NCI-H2107 treated with DMSO at 0.1 percent for 48 hours (cell line): ENCODE data around the gene CD247.

Experiments
- DNase-seq: peaks from one replicate; lab custom pipeline; 2025; ENCODE audit not compliant: unreplicated experiment; lab: John Stamatoyannopoulos, UW

CD247 gene

DNA sequence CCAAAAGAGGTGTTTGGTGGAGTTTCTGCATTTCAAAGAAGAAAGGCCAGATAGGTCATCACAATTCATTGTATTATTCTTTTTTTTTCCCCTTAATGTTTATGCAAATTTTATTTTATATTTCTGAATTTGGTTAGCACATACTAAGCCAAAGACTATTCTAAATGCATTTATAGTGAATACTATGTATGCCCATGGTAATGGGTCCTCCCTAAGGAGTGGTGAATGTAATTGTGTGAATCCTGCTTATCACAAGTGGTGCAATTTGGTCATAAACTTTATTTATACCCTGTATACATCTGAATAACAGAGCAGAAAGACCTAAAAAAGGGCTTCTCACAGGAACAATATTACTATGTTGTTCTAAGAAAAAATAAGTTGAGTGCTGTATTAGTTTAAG, 99.1 kb downstream of the CD247 start:
- no peak for DNase-seq

DNA sequence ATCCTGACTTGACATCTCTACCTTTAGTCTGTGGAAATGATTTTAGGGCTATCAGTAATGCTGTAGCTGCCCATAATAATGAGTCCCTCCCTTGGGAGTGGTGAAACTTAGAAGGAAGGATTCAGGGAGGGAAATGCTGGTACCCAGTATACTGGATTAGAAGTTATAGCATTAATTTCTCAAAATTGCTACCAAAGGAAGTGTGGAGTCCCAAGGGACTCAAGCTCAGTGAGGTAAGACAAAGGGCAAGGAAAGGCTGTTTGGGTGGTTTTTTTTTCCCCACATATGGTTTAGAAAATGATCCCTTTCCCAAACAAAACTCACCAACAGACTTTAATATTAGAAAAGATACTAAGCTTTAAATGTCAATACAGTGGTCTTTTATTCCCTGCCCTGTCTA, 99.9 kb downstream of the CD247 start:
- DNase-seq: no peak

DNA sequence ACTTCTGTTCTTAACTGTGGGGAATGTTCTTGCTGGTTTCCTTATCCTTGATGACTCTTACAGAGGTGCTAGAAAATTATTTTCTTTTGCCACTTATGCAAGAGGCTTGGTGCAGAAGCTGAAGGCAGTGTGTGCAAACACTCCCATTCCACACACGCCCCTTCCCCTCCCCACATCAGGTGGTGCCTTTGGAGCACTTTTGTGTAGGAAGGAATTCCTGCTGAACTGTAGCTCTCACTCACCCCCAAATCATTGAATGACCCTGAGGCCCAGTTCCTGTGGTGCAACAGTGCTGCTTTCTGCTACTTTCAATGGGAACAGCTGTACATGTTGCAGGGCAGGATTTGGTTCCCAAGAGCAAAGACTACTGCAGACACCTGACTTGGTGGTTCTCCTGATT, 101.8 kb downstream of the CD247 start:
- no peak for DNase-seq

DNA sequence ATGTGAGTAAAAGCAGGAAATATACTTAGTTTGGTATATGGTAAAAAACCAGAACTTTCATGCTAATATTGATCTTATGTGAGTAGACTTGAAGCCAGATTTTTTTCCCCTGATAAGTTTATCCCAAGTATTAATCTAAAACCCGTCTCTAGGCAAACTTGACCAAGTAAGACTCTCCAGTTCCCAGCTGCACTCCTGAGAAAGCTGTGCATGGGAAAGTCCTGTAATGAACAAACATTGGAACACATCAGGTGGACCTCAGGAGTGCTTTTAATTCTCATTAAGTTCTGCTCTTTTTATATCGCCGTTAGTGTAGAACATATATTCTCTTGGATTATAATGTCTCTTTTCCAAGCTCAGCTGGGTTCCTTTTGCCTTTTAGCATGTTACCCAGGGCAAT, 105.0 kb downstream of the CD247 start:
- DNase-seq: no peak

DNA sequence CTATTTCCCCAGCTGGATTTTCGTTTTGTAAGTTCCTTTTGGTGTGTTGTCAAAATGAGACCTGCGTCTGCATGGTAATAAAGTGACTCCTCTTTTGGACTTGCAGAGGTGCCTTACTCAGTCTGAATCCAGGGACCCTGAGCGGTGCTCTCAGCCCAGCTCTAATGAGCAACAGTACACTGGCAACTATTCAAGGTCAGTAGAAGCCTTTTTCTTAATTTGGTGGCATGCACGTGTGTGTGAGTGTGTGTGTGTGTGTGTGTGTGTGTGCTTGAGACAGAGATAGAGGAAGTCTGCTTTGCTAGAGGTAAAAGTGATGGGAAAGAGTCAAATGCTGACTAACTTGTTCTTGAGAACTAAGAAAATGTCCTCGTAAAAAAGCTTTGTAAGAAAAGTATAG, 105.4 kb downstream of the CD247 start:
- DNase-seq: no peak

DNA sequence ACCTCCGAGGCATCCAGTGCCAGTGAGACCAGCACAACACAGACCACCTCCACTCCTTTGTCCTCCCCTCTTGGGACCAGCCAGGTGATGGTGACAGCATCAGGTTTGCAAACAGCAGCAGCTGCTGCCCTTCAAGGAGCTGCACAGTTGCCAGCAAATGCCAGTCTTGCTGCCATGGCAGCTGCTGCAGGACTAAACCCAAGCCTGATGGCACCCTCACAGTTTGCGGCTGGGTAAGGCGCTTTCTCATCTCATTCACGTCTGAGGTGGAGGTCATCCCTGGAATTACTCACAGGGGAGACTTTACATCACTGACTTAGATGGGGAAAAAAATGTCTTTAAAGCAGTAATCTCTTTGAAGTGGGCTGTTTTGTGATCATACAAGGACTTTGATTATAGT, 106.3 kb downstream of the CD247 start:
- peak; percentile 55 for DNase-seq

DNA sequence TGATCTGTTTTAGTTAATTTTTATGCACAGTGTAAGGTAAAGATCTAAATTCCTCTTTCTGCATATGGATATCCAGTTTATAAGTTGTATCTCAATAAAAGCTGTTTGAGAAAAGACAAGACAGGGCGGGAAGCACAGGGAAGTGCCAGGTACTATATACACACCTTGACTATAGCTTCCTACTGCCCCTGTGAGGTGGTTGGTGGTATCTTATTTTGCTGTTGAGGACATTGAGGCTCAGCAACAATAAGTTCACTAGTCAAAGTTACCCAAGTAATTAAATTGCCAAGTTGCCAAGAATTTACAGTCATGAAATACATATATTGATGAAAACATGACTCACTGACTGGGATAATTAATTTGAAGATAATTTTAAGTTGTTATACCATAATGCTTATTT, 109.1 kb downstream of the CD247 start:
- DNase-seq: no peak

DNA sequence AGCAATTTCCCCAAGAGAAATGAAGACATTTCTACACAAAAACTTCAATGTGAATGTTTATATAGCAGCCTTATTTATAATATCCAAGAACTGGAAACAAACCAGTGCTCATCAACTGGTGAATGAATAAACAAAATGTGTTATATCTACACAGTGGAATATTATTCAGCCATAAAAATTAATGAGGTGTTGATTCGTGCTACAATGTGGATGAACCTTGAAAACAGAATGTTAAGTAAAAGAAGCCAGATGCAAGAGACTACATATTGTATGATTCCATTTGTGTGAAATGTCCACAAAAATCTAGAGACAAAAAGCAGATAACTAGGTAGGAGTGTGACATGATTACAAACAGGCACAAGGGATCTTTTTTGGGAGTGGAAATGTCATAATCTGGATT, 110.0 kb downstream of the CD247 start:
- no peak for DNase-seq

DNA sequence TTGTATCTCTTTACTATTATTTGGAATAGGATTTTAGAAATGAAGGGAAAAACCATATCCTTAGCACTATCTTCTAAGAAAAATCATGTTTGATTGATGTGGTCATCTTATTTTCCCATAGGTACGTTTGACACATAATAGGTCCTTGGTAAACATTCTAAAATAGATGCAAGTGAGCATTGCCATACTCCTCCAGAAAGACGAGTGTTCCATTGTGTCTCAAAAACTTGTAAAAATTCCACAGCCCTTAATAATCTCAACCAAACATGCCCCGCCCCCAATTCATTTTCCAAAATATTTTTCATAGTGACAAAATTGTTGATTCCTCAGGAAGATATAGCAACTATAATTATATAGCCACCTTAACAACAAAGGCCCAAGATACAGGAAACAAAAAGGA, 113.4 kb downstream of the CD247 start:
- DNase-seq: no peak

DNA sequence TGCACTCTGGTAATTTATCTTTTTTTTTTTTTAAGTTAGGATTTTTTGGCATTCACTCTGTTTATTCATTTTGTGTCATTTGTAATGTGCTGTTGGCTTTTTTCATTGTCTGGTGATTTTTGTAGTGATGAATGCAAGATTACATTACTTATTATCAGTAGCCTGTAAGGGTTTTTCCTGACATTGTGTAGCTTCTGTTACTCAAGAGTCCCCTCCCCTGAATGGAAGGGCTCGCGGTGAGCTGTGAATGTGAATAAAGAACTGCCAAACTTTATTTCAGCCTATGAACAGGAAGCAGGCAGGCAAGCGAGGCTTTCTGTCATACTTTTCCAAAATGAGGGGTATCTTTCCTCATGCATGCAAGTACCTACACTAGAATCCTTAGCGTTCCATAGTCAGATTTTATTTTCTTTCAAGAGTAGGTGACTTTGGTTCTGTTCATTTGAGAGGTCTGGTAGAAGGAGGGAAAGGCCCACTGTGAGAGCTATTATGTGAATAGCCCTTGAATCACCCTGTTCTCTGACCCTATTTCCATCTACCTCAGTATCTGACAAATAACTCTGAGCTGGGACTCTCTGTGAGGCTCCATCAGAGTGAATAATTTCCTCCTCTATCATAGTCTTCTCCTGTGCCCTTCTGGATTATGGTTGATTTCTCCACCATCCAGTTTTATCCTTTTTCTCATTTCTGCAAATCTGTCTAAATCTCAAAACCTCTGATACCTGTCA, 114.0 kb downstream of the CD247 start:
- no peak for DNase-seq

DNA sequence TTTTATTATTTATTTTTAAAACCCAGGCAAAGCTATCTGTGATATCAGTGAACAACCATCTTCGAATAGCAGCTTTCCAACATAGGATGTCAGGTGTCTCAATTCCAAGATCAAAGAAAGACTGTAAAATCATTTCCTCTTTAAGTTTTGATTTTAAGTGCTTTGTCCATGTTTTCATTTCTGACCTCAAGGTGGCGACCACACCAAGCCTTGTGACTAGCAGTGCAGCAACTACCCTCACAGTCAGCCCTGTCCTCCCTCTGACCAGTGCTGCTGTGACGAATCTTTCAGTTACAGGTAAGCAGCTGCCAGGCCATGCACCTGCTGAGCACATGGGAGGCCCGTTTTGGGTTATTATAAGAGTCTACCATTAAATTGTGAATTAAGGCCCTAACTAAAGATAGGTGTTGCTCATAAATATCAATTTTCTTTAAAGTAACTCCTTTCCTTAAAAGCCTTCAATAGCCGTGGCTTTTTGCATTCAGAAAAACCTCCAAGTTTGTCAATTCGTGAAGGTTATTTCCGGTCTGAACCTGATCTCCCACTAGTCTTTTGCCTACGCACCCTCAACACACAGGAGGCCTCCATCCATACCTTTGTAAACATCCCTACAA, 117.0 kb downstream of the CD247 start:
- peak; percentile 77 for DNase-seq

DNA sequence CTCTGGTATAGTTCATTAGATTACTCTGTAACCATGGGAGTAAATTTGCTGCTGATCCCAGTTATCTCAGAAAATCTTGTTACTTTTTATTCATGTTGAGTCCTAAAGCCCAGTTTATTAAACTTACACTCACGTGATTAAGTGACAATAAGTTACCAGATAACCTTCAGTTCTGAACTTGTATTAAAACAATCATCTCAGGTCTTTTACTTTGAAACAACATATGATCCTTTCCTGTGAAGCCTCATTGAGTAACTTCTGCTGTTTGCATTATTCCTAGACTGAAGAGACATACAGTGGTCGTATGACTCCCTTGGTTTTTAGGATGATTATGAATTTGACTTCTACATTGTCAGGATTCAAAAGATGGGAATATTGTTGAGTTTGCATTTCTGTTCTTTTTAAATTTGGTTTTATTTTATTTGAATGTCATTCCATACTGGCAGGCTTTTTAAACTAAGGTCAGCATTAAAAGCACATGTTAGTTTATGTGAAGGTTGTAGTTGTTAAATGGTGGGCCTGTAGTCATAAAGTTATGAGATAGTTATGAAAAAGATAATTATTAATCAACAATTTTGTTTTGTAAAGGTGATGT, 117.9 kb downstream of the CD247 start:
- no peak for DNase-seq

DNA sequence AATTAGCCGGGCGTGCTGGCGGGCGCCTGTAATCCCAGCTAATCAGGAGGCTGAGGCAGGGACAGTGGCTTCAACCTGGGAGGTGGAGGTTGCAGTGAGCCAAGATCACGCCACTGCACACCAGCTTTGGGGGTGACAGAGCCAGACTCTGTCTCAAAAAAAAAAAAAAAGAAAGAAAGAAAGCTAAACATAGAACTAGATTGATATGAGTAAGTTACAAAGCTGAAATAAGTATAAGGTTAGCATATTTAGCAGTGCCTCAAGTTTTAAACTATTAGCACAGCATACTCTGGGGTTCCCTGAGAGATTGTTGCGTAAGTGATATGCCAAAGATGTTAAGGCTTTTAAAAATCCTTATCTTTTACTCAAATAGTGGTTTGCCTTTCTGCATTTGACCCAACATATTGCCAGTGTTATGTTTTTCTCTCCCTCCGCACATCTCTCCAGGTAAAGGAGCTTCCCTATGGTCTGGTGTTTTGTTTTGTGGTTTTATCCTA, 126.1 kb downstream of the CD247 start:
- DNase-seq: no peak

DNA sequence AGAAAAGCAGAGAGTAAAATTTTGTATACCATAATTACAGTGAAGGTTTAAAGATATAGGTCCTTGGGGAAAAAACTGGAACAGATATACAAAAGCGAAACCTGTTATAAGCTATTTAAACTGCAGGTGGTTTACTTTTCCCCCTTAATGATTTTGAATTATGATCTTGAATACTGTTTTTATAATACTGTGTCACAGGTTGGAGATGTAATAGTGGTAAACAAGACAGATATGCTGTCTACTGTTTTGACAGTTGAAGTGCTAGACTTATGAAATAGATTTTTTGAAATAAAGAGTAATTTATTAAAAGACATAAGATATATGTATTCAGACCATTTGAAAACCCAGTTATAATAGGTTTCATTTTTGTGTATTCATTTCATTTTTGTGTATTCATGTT, 129.4 kb downstream of the CD247 start:
- DNase-seq: no peak

DNA sequence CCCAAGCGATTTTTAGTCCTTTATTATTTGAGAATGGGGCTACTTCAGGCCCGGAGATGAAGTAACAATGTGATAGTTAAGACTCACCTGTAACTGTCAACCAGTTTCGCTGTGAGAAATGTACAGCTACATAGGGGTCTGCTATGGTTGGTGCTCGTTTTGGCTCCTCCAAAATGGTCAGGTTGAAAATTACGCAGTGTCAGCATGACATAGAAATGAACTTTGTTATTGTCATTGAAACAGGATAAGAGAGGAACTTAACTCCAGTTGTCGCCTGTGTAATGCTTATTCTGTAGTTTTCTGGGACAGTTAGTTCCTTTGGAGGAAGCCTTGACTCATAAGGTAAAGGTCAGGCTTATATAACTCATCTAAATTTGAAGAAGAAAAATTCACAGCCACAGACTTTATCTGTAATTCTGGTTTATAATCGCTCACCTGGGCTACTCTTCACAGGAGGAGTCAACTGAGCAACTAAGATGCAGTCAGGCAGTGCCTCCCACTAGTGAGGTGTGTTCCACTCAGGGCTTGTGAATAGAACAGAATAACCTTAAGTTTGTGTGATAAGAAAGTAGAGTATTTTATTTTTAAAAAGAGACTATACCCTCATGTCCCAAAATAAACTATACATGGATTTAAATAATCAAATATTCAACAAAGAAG, 130.9 kb downstream of the CD247 start:
- DNase-seq: no peak
